GM23248 (cell line): ENCODE data around the gene OR2V2. TPM values are rescaled to one million over a fixed set of nuclear protein-coding genes. Genes with fewer than 3 reads are reported as not detected.
"Not testable (repeated sequence)": the region's sequence is repeated elsewhere in the genome, so short reads cannot be mapped to it uniquely, and the experiment has no call there.

Experiments
- DNase-seq: peaks from one replicate; pipeline ENCODE4 v3.0.0-alpha.2; 2015
- H2AFZ ChIP-seq: fragments of 200-600 bp; sonication (generic); 2 replicates; pipeline ENCODE4 v1.6.1; 2016; ENCODE audit warnings: antibody characterized with exemption
- H3F3A ChIP-seq: fragments of 200-600 bp; sonication (generic); 2 replicates; pipeline ENCODE4 v1.6.1; 2016; ENCODE audit warnings: mild to moderate bottlenecking, antibody characterized with exemption, mixed run types; ENCODE audit not compliant: insufficient read depth
- H3K27ac ChIP-seq: fragments of 200-600 bp; sonication (generic); 2 replicates; pipeline ENCODE4 v1.5.1; 2016; ENCODE audit warnings: mild to moderate bottlenecking
- H3K27me3 ChIP-seq: fragments of 200-600 bp; sonication (generic); replicated peaks from 2 replicates; pipeline ENCODE4 v1.6.1; 2016; ENCODE audit warnings: mild to moderate bottlenecking; ENCODE audit not compliant: insufficient read depth
- H3K36me3 ChIP-seq: fragments of 200-600 bp; sonication (generic); 2 replicates; pipeline ENCODE4 v1.6.1; 2016; ENCODE audit warnings: low read depth, mild to moderate bottlenecking
- H3K4me1 ChIP-seq: fragments of 200-600 bp; sonication (generic); 2 replicates; pipeline ENCODE4 v1.6.1; 2016; ENCODE audit warnings: mild to moderate bottlenecking; ENCODE audit not compliant: insufficient read depth
- H3K4me2 ChIP-seq: fragments of 200-600 bp; sonication (generic); one replicate; pipeline ENCODE4 v1.6.1; 2016; ENCODE audit warnings: mild to moderate bottlenecking; ENCODE audit not compliant: unreplicated experiment
- H3K4me3 ChIP-seq: fragments of 200-600 bp; sonication (generic); 2 replicates; pipeline ENCODE4 v1.5.1; 2016; ENCODE audit warnings: mild to moderate bottlenecking
- H3K79me2 ChIP-seq: fragments of 200-600 bp; sonication (generic); 2 replicates; pipeline ENCODE4 v1.6.1; 2016; ENCODE audit warnings: mild to moderate bottlenecking; ENCODE audit not compliant: insufficient read depth
- H3K9ac ChIP-seq: fragments of 200-600 bp; sonication (generic); 2 replicates; pipeline ENCODE4 v1.6.1; 2016; ENCODE audit warnings: mild to moderate bottlenecking
- H3K9me2 ChIP-seq: fragments of 200-600 bp; sonication (generic); 2 replicates; pipeline ENCODE4 v1.6.1; 2016; ENCODE audit warnings: mixed run types, mild to moderate bottlenecking, moderate library complexity; ENCODE audit not compliant: insufficient read depth
- H3K9me3 ChIP-seq: fragments of 200-600 bp; sonication (generic); one replicate; pipeline ENCODE4 v1.6.1; 2017; ENCODE audit warnings: low read depth
- H4K20me1 ChIP-seq: fragments of 200-600 bp; sonication (generic); 2 replicates; pipeline ENCODE4 v1.6.0; 2016; ENCODE audit not compliant: insufficient read depth
- EZH2 ChIP-seq: fragments of 200-600 bp; sonication (generic); IDR thresholded peaks from 2 replicates; pipeline ENCODE4 v1.6.1; 2018; ENCODE audit warnings: antibody characterized with exemption, mild to moderate bottlenecking; ENCODE audit not compliant: insufficient read depth, poor library complexity, severe bottlenecking
- EZH2phosphoT487 ChIP-seq: fragments of 200-600 bp; sonication (generic); IDR thresholded peaks from 2 replicates; pipeline ENCODE4 v1.6.1; 2018; ENCODE audit warnings: antibody characterized with exemption, moderate library complexity, mild to moderate bottlenecking, low read depth; ENCODE audit not compliant: insufficient read depth
- WGBS, 2 experiments: methylation state at CpG; one replicate each; pipeline ENCODE4 v1.1.6; 2015 to 2017; ENCODE audit warnings: low lambda C conversion rate in 2 of 2, low coverage in 1 of 2; ENCODE audit errors: missing lambda C conversion rate in 2 of 2; 5-methylcytosine and 5-hydroxymethylcytosine counted together
- in situ Hi-C: fragments of 300-500 bp; cut with MboI; formaldehyde crosslinking; loops from 2 replicates; pipeline ENCODE4 v1.15.0; 2020
- polyA plus RNA-seq: library from polyadenylated mRNA; unstranded; fragments of >200 nt; fragmentation: Nextera tagmentation; extraction: Ambion mirVana; gene quantifications from 2 replicates; pipeline ENCODE4 v1.2.1, GENCODE V29; 2016
- total RNA-seq: library from RNA; depleted of rRNA; stranded (reverse); fragments of >200 nt; shearing (Covaris generic); gene quantifications from 2 replicates; pipeline ENCODE4 v1.2.3, GENCODE V29; 2014

OR2V2 gene
- total and polyA plus RNA-seq, 2 experiments from 2014 or later: not detected

GRCh38 chr5:181168595-181169118 is 21.3 kb downstream of the OR2V2 start:
- Histone ChIP-seq H3K4me2 (no peak overlapping the region), H3K9me3 (no peaks in the 10 kb centered on the region), H3K79me2 (no peaks in the 10 kb centered on the region), H3K9me2 (no peaks in the 10 kb centered on the region), H2AFZ (no peak overlapping the region), H3K27me3 (peaks cover 20% of the 10 kb centered on the region; the same call in 1 of the 2 replicates), H4K20me1 (no peaks in the 10 kb centered on the region), H3K4me1 (no peaks in the 10 kb centered on the region), H3K27ac (no peak overlapping the region), H3F3A (peaks cover 37% of the 10 kb centered on the region), H3K36me3 (no peaks in the 10 kb centered on the region), H3K9ac (no peak overlapping the region), H3K4me3 (no peak overlapping the region)
- TF ChIP-seq EZH2 (peak; percentile 38), EZH2phosphoT487 (no peak)
- in situ Hi-C loops: no loop called here
- DNase-seq: no peak
- WGBS, 2 experiments: 31 to 35% methylated on average over 13 to 14 of the region's 14 CpGs

GRCh38 chr5:181169459-181170236 is 22.3 kb downstream of the OR2V2 start:
- H3K36me3 ChIP-seq, H3K4me1 ChIP-seq, H3K9me2 ChIP-seq, H3K79me2 ChIP-seq, H4K20me1 ChIP-seq, H3K4me3 ChIP-seq, H3K4me2 ChIP-seq, H3K9me3 ChIP-seq, H3K9ac ChIP-seq, in situ Hi-C loops, H3K27ac ChIP-seq: not testable (repeated sequence)
- DNase-seq: peak; percentile 59
- 0 out of 2 replicates have a peak overlapping the region, but pooled peaks have one; percentile 41 for H2AFZ ChIP-seq
- H3F3A ChIP-seq: peaks cover 37% of the 10 kb centered on the region
- 9 to 11% methylated on average over 44 to 50 of the region's 50 CpGs for WGBS, 2 experiments
- peaks cover 20% of the 10 kb centered on the region; the same call in 1 of the 2 replicates for H3K27me3 ChIP-seq

- DNase-seq: peak; percentile 22
- Histone ChIP-seq H3K9me2 (no peaks in the 10 kb centered on the region), H3K4me3 (no peak overlapping the region), H3F3A (peaks cover 37% of the 10 kb centered on the region), H3K27me3 (peaks cover 20% of the 10 kb centered on the region; the same call in 1 of the 2 replicates), H3K79me2 (no peaks in the 10 kb centered on the region), H4K20me1 (no peaks in the 10 kb centered on the region), H3K27ac (no peak overlapping the region), H3K9me3 (no peaks in the 10 kb centered on the region), H3K9ac (no peak overlapping the region), H3K36me3 (no peaks in the 10 kb centered on the region), H3K4me2 (no peak overlapping the region), H2AFZ (0 out of 2 replicates have a peak overlapping the region, but pooled peaks have one; percentile 41), H3K4me1 (no peaks in the 10 kb centered on the region)
- WGBS, 2 experiments: 4 to 7% methylated on average over 31 to 33 of the region's 33 CpGs
- TF ChIP-seq EZH2phosphoT487: no peak
- no peak for TF ChIP-seq EZH2
- in situ Hi-C loops: no loop called here
Measured at GRCh38 chr5:181170237-181170825, 22.9 kb downstream of the OR2V2 start.

GRCh38 chr5:181170996-181171395 is 23.6 kb downstream of the OR2V2 start:
- no peak overlapping the region for H3K4me2 ChIP-seq
- TF ChIP-seq EZH2phosphoT487 (no peak), EZH2 (no peak)
- in situ Hi-C loops: no loop called here
- H3K79me2 ChIP-seq: no peaks in the 10 kb centered on the region
- H2AFZ ChIP-seq: no peak overlapping the region
- no peaks in the 10 kb centered on the region for H4K20me1 ChIP-seq
- H3F3A ChIP-seq: peaks cover 35% of the 10 kb centered on the region
- H3K27me3 ChIP-seq: peaks cover 20% of the 10 kb centered on the region; the same call in 1 of the 2 replicates
- H3K36me3 ChIP-seq: no peaks in the 10 kb centered on the region
- no peaks in the 10 kb centered on the region for H3K4me1 ChIP-seq
- H3K9me2 ChIP-seq: no peaks in the 10 kb centered on the region
- no peak overlapping the region for H3K27ac ChIP-seq
- 21 to 25% methylated on average over 6 of the region's 6 CpGs for WGBS, 2 experiments
- H3K4me3 ChIP-seq: no peak overlapping the region
- H3K9ac ChIP-seq: no peak overlapping the region
- H3K9me3 ChIP-seq: no peaks in the 10 kb centered on the region
- DNase-seq: peak; percentile 47
